ENCODE measurements around the gene DUS2. TPM values are rescaled to one million over a fixed set of nuclear protein-coding genes. Genes with fewer than 3 reads are reported as not detected.

The DUS2 gene
- total RNA-seq, 1 experiment from 2014 or later: 12.1 TPM

GRCh38 chr16:68073902-68074760 is 51.0 kb downstream of the DUS2 start:
- no peaks in the 10 kb centered on the region for H3K4me1 ChIP-seq (ENCODE audit: control insufficient read depth, insufficient read depth, low read length)
- intact Hi-C loops (cut with micrococcal nuclease; ENCODE audit: unreplicated experiment) (no loop called here), in situ Hi-C loops (cut with HindIII; ENCODE audit: low pct_unique_long_range_greater_than_20kb, low sequenced_read_pairs) (no loop called here)
- ATAC-seq (no peak), DNase-seq (ENCODE audit: low read depth, low spot score) (no peak)
- ChIA-PET CTCF (no interaction called here), POLR2A (no interaction called here)
- no peak overlapping the region for H3K27ac ChIP-seq (ENCODE audit: low read length)
- no peaks in the 10 kb centered on the region for H3K36me3 ChIP-seq (ENCODE audit: control insufficient read depth, insufficient read depth, low read length)
- no peaks in the 10 kb centered on the region for H3K9me3 ChIP-seq (ENCODE audit: control insufficient read depth, insufficient read depth, low read depth, low read length)
- no TSS peak for BruUV-seq (replicated peaks)
- TF ChIP-seq REST (IDR thresholded peaks at IDR 0.05; ENCODE audit: insufficient read depth in 1 of 2, low read depth in 2 of 2, low read length in 1 of 2): no peak
- TF ChIP-seq TCF7L2 (IDR thresholded peaks at IDR 0.05; ENCODE audit: low read depth, low read length): no peak
- TF ChIP-seq CTCF (IDR thresholded peaks at IDR 0.05): no peak
- TF ChIP-seq POLR2AphosphoS5 (IDR thresholded peaks at IDR 0.05; ENCODE audit: low read depth, low read length): no peak
- TF ChIP-seq SIN3A (IDR thresholded peaks at IDR 0.05; ENCODE audit: borderline replicate concordance, insufficient read depth, low read depth, low read length): no peak
- H3K27me3 ChIP-seq (ENCODE audit: control insufficient read depth, insufficient read depth, low read length): no peaks in the 10 kb centered on the region
- no peak overlapping the region for H3K4me3 ChIP-seq (ENCODE audit: low read depth in 2 of 2, low read length in 2 of 2)

- in situ Hi-C loops (cut with HindIII; ENCODE audit: low pct_unique_long_range_greater_than_20kb, low sequenced_read_pairs): no loop called here
- CTCF ChIA-PET: no interaction called here
- DNase-seq (ENCODE audit: low read depth, low spot score) (no peak), ATAC-seq (no peak)
- no peaks in the 10 kb centered on the region for H3K27me3 ChIP-seq (ENCODE audit: control insufficient read depth, insufficient read depth, low read length)
- BruUV-seq (replicated peaks): no TSS peak
- no peaks in the 10 kb centered on the region for H3K9me3 ChIP-seq (ENCODE audit: control insufficient read depth, insufficient read depth, low read depth, low read length)
- no peak overlapping the region for H3K4me3 ChIP-seq (ENCODE audit: low read depth in 2 of 2, low read length in 2 of 2)
- H3K36me3 ChIP-seq (ENCODE audit: control insufficient read depth, insufficient read depth, low read length): no peaks in the 10 kb centered on the region
- no peak overlapping the region for H3K27ac ChIP-seq (ENCODE audit: low read length)
- POLR2A ChIA-PET: interaction anchor here (0.6 kb wide), 1 partner anchor 16 kb away, joined by 4 read pairs; no protein-coding TSS in a partner anchor
- intact Hi-C loops (cut with micrococcal nuclease; ENCODE audit: unreplicated experiment): no loop called here
- TF ChIP-seq SIN3A (IDR thresholded peaks at IDR 0.05; ENCODE audit: borderline replicate concordance, insufficient read depth, low read depth, low read length): no peak
- TF ChIP-seq POLR2AphosphoS5 (IDR thresholded peaks at IDR 0.05; ENCODE audit: low read depth, low read length): no peak
- no peak for TF ChIP-seq CTCF (IDR thresholded peaks at IDR 0.05)
- no peak for TF ChIP-seq REST (IDR thresholded peaks at IDR 0.05; ENCODE audit: insufficient read depth in 1 of 2, low read depth in 2 of 2, low read length in 1 of 2)
- TF ChIP-seq TCF7L2 (IDR thresholded peaks at IDR 0.05; ENCODE audit: low read depth, low read length): no peak
- H3K4me1 ChIP-seq (ENCODE audit: control insufficient read depth, insufficient read depth, low read length): no peaks in the 10 kb centered on the region
Measured at GRCh38 chr16:68074850-68075555, 51.9 kb downstream of the DUS2 start.

All from Panc1 (cell line).